ENCODE data around the gene C22orf23. TPM values are rescaled to one million over a fixed set of nuclear protein-coding genes. Genes with fewer than 3 reads are reported as not detected.

Gene C22orf23
- polyA plus RNA-seq (2013) = 0.09 TPM

GRCh38 chr22:37953437-37954179 lies at the start of gene C22orf23, which contains the start of gene POLR2F:
Gene C22orf23, minus strand, starts transcription at chr22:37953601. Its CDS starts 452 bp downstream, at chr22:37953149.
Gene POLR2F, plus strand, starts transcription at chr22:37953699. Its CDS starts 89 bp downstream, at chr22:37953788.
- H3K4me1 ChIP-seq (ENCODE audit: control extremely low read depth in 1 of 4, control insufficient read depth in 4 of 4, insufficient read depth in 4 of 4, low read length in 3 of 4) = peaks cover 0 to 23% (median 20%) of the 10 kb centered on the region in 4 experiments
- CTCF ChIA-PET = interaction anchor here (3.3 kb wide), 1 partner anchor 11 kb away, joined by 20 read pairs; no protein-coding TSS in a partner anchor

GRCh38 chr22:37999640-38000272 lies 46.4 kb upstream of the C22orf23 start:
- CTCF ChIA-PET = interaction anchor here (1.0 to 1.8 kb wide), 4 partner anchors 8 to 94 kb away, joined by 3 to 7 read pairs (median 4); partner anchors contain the start of gene MICALL1
- Histone ChIP-seq H3K27ac (ENCODE audit: insufficient read depth in 1 of 2, low read depth in 1 of 2, low read length in 2 of 2, poor library complexity in 1 of 2, severe bottlenecking in 2 of 2) (peak overlapping the region in 1 of 2 experiments; percentile 61), H3K9me3 (ENCODE audit: control extremely low read depth in 1 of 5, control insufficient read depth in 4 of 5, insufficient read depth in 2 of 5, low read depth in 1 of 5, low read length in 4 of 5) (no peaks in the 10 kb centered on the region), H3K4me1 (ENCODE audit: control extremely low read depth in 1 of 4, control insufficient read depth in 4 of 4, insufficient read depth in 4 of 4, low read length in 3 of 4) (peaks cover 0 to 38% (median 17%) of the 10 kb centered on the region in 4 experiments), H3K36me3 (ENCODE audit: control insufficient read depth in 4 of 4, insufficient read depth in 4 of 4, low read length in 3 of 4) (no peaks in the 10 kb centered on the region), H3K27me3 (replicated peaks in 2 of 5; ENCODE audit: control insufficient read depth in 4 of 5, insufficient read depth in 5 of 5, low read length in 4 of 5) (no peaks in the 10 kb centered on the region), H3K4me3 (ENCODE audit: control insufficient read depth in 1 of 7, extremely low read depth in 1 of 7, insufficient read depth in 4 of 7, low read depth in 2 of 7, low read length in 6 of 7) (no peak overlapping the region)
- WGBS (ENCODE audit: insufficient coverage) = 72% methylated on average over 11 of the region's 16 CpGs
- DNase-seq = peak; percentile 68 to 94 (median 88)
- POLR2A ChIA-PET = no interaction called here

More at GRCh38 chr22:37953437-37954179, at the start of gene C22orf23, which contains the start of gene POLR2F:
- WGBS (ENCODE audit: insufficient coverage) = 0% methylated on average over 49 of the region's 52 CpGs
- H3K9me3 ChIP-seq (ENCODE audit: control extremely low read depth in 1 of 5, control insufficient read depth in 4 of 5, insufficient read depth in 2 of 5, low read depth in 1 of 5, low read length in 4 of 5) = no peaks in the 10 kb centered on the region
- peak within 1 kb of the TSS; percentile 78 to 99 (median 90) for H3K4me3 ChIP-seq (ENCODE audit: control insufficient read depth in 1 of 7, extremely low read depth in 1 of 7, insufficient read depth in 4 of 7, low read depth in 2 of 7, low read length in 6 of 7)
- POLR2A ChIA-PET = no interaction called here
- H3K27me3 ChIP-seq (replicated peaks in 2 of 5; ENCODE audit: control insufficient read depth in 4 of 5, insufficient read depth in 5 of 5, low read length in 4 of 5) = peaks cover 0 to 19% (median 3%) of the 10 kb centered on the region in 5 experiments
- peak; percentile 94 to 97 (median 95) for DNase-seq
- H3K36me3 ChIP-seq (ENCODE audit: control insufficient read depth in 4 of 4, insufficient read depth in 4 of 4, low read length in 3 of 4) = peaks cover 6 to 21% (median 17%) of the 10 kb centered on the region in 4 experiments
- peak within 1 kb of the TSS; percentile 58 to 85 for H3K27ac ChIP-seq (ENCODE audit: insufficient read depth in 1 of 2, low read depth in 1 of 2, low read length in 2 of 2, poor library complexity in 1 of 2, severe bottlenecking in 2 of 2)

- no peaks in the 10 kb centered on the region for H3K36me3 ChIP-seq (ENCODE audit: control insufficient read depth in 4 of 4, insufficient read depth in 4 of 4, low read length in 3 of 4)
- H3K4me3 ChIP-seq (ENCODE audit: control insufficient read depth in 1 of 7, extremely low read depth in 1 of 7, insufficient read depth in 4 of 7, low read depth in 2 of 7, low read length in 6 of 7) = no peak overlapping the region
- ChIA-PET CTCF (interaction anchor here (1.0 to 1.8 kb wide), 3 partner anchors 18 to 93 kb away, joined by 3 to 7 read pairs (median 5); partner anchors contain the start of gene MICALL1), POLR2A (no interaction called here)
- H3K27me3 ChIP-seq (replicated peaks in 2 of 5; ENCODE audit: control insufficient read depth in 4 of 5, insufficient read depth in 5 of 5, low read length in 4 of 5) = no peaks in the 10 kb centered on the region
- peaks cover 0 to 38% (median 17%) of the 10 kb centered on the region in 4 experiments for H3K4me1 ChIP-seq (ENCODE audit: control extremely low read depth in 1 of 4, control insufficient read depth in 4 of 4, insufficient read depth in 4 of 4, low read length in 3 of 4)
- 97% methylated on average over 8 of the region's 10 CpGs for WGBS (ENCODE audit: insufficient coverage)
- peak overlapping the region in 1 of 2 experiments; percentile 61 for H3K27ac ChIP-seq (ENCODE audit: insufficient read depth in 1 of 2, low read depth in 1 of 2, low read length in 2 of 2, poor library complexity in 1 of 2, severe bottlenecking in 2 of 2)
- no peak for DNase-seq
- H3K9me3 ChIP-seq (ENCODE audit: control extremely low read depth in 1 of 5, control insufficient read depth in 4 of 5, insufficient read depth in 2 of 5, low read depth in 1 of 5, low read length in 4 of 5) = no peaks in the 10 kb centered on the region
Measured at GRCh38 chr22:37999236-37999635, 45.8 kb upstream of the C22orf23 start.

- DNase-seq = no peak
- no peak overlapping the region for H3K4me3 ChIP-seq (ENCODE audit: control insufficient read depth in 1 of 7, extremely low read depth in 1 of 7, insufficient read depth in 4 of 7, low read depth in 2 of 7, low read length in 6 of 7)
- peaks cover 0 to 42% (median 17%) of the 10 kb centered on the region in 4 experiments for H3K4me1 ChIP-seq (ENCODE audit: control extremely low read depth in 1 of 4, control insufficient read depth in 4 of 4, insufficient read depth in 4 of 4, low read length in 3 of 4)
- H3K9me3 ChIP-seq (ENCODE audit: control extremely low read depth in 1 of 5, control insufficient read depth in 4 of 5, insufficient read depth in 2 of 5, low read depth in 1 of 5, low read length in 4 of 5) = no peaks in the 10 kb centered on the region
- WGBS (ENCODE audit: insufficient coverage) = 100% methylated on average over 4 of the region's 7 CpGs
- no peak overlapping the region for H3K27ac ChIP-seq (ENCODE audit: insufficient read depth in 1 of 2, low read depth in 1 of 2, low read length in 2 of 2, poor library complexity in 1 of 2, severe bottlenecking in 2 of 2)
- ChIA-PET CTCF (no interaction called here), POLR2A (no interaction called here)
- no peaks in the 10 kb centered on the region for H3K27me3 ChIP-seq (replicated peaks in 2 of 5; ENCODE audit: control insufficient read depth in 4 of 5, insufficient read depth in 5 of 5, low read length in 4 of 5)
- no peaks in the 10 kb centered on the region for H3K36me3 ChIP-seq (ENCODE audit: control insufficient read depth in 4 of 4, insufficient read depth in 4 of 4, low read length in 3 of 4)
Measured at GRCh38 chr22:37998543-37998942, 45.1 kb upstream of the C22orf23 start.

- peak overlapping the region in 2 of 7 experiments; percentile 16 to 45 for H3K4me3 ChIP-seq (ENCODE audit: control insufficient read depth in 1 of 7, extremely low read depth in 1 of 7, insufficient read depth in 4 of 7, low read depth in 2 of 7, low read length in 6 of 7)
- ChIA-PET CTCF (interaction anchor here (1.3 kb wide), 1 partner anchor 56 kb away, joined by 6 read pairs; no protein-coding TSS in a partner anchor), POLR2A (no interaction called here)
- H3K4me1 ChIP-seq (ENCODE audit: control extremely low read depth in 1 of 4, control insufficient read depth in 4 of 4, insufficient read depth in 4 of 4, low read length in 3 of 4) = peaks cover 0 to 42% (median 20%) of the 10 kb centered on the region in 4 experiments
- DNase-seq = peak in 1 of 3 donors; percentile 27
- WGBS (ENCODE audit: insufficient coverage) = 56% methylated on average over 3 of the region's 8 CpGs
- peaks cover 0 to 2% (median 0%) of the 10 kb centered on the region in 4 experiments for H3K36me3 ChIP-seq (ENCODE audit: control insufficient read depth in 4 of 4, insufficient read depth in 4 of 4, low read length in 3 of 4)
- no peaks in the 10 kb centered on the region for H3K9me3 ChIP-seq (ENCODE audit: control extremely low read depth in 1 of 5, control insufficient read depth in 4 of 5, insufficient read depth in 2 of 5, low read depth in 1 of 5, low read length in 4 of 5)
- no peak overlapping the region for H3K27ac ChIP-seq (ENCODE audit: insufficient read depth in 1 of 2, low read depth in 1 of 2, low read length in 2 of 2, poor library complexity in 1 of 2, severe bottlenecking in 2 of 2)
- no peaks in the 10 kb centered on the region for H3K27me3 ChIP-seq (replicated peaks in 2 of 5; ENCODE audit: control insufficient read depth in 4 of 5, insufficient read depth in 5 of 5, low read length in 4 of 5)
Measured at GRCh38 chr22:37996515-37997246, 43.3 kb upstream of the C22orf23 start.

GRCh38 chr22:37996079-37996478 lies 42.7 kb upstream of the C22orf23 start:
- H3K4me3 ChIP-seq (ENCODE audit: control insufficient read depth in 1 of 7, extremely low read depth in 1 of 7, insufficient read depth in 4 of 7, low read depth in 2 of 7, low read length in 6 of 7) = peak overlapping the region in 2 of 7 experiments; percentile 8 to 16
- CTCF ChIA-PET = interaction anchor here (1.4 kb wide), 1 partner anchor 10 kb away, joined by 3 read pairs; no protein-coding TSS in a partner anchor
- POLR2A ChIA-PET = no interaction called here
- peak; percentile 58 to 90 (median 85) for DNase-seq
- H3K4me1 ChIP-seq (ENCODE audit: control extremely low read depth in 1 of 4, control insufficient read depth in 4 of 4, insufficient read depth in 4 of 4, low read length in 3 of 4) = peaks cover 0 to 42% (median 20%) of the 10 kb centered on the region in 4 experiments
- H3K27me3 ChIP-seq (replicated peaks in 2 of 5; ENCODE audit: control insufficient read depth in 4 of 5, insufficient read depth in 5 of 5, low read length in 4 of 5) = no peaks in the 10 kb centered on the region
- WGBS (ENCODE audit: insufficient coverage) = 19% methylated on average over 3 of the region's 4 CpGs
- peaks cover 0 to 2% (median 0%) of the 10 kb centered on the region in 4 experiments for H3K36me3 ChIP-seq (ENCODE audit: control insufficient read depth in 4 of 4, insufficient read depth in 4 of 4, low read length in 3 of 4)
- no peak overlapping the region for H3K27ac ChIP-seq (ENCODE audit: insufficient read depth in 1 of 2, low read depth in 1 of 2, low read length in 2 of 2, poor library complexity in 1 of 2, severe bottlenecking in 2 of 2)
- H3K9me3 ChIP-seq (ENCODE audit: control extremely low read depth in 1 of 5, control insufficient read depth in 4 of 5, insufficient read depth in 2 of 5, low read depth in 1 of 5, low read length in 4 of 5) = no peaks in the 10 kb centered on the region
